Stimulated activated CD4-positive, alpha-beta T cell treated with anti-CD3 and anti-CD28 coated beads, Interleukin-12 subunit alpha, Interleukin-12 subunit beta, amount 100 ng/mL, for 48 hours (primary cell): Measurements from ENCODE around the gene BCORL1.

Experiments
- DNase-seq, 3 donors: peaks; one replicate each; pipeline ENCODE4 v3.0.0-alpha.2; 2020; ENCODE audit warnings: low read depth in 2 of 3, low spot score in 1 of 3

Gene BCORL1

GRCh38 chrX:130013661-130014060 lies 31.2 kb downstream of the BCORL1 start:
- DNase-seq: no peak

DNA sequence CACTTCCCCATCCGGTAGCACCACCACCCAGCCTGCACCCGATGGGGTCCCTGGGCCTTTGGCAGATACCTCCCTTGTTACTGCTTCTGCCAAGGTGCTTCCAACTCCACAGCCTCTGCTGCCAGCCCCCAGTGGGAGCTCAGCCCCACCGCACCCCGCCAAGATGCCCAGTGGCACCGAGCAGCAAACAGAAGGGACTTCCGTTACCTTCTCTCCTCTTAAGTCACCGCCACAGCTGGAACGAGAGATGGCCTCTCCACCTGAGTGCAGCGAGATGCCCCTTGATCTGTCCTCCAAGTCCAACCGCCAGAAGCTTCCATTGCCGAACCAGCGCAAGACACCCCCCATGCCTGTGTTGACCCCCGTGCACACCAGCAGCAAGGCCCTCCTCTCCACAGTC lies 31.9 kb downstream of the BCORL1 start:
- DNase-seq: no peak

DNA sequence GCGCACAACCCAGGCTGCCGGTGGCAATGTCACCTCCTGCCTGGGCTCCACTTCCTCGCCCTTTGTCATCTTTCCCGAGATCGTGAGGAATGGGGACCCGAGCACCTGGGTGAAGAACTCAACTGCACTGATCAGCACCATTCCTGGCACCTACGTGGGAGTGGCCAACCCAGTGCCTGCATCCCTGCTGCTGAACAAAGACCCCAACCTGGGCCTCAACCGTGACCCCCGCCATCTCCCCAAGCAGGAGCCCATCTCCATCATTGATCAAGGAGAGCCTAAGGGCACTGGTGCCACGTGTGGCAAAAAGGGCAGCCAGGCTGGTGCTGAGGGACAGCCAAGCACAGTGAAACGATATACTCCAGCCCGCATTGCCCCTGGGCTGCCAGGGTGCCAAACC lies 32.3 kb downstream of the BCORL1 start:
- no peak for DNase-seq

DNA sequence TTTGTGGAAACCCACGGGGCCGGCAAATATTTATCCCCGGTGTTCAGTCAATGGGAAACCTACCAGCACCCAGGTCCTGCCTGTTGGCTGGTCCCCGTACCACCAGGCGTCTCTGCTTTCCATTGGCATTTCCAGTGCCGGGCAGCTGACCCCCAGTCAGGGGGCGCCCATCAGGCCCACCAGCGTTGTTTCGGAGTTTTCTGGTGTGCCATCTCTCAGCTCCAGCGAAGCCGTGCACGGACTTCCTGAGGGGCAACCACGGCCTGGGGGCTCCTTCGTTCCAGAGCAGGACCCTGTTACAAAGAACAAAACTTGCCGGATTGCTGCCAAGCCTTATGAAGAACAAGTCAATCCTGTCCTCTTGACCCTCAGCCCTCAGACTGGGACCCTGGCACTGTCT lies 32.7 kb downstream of the BCORL1 start:
- DNase-seq: no peak

GRCh38 chrX:130018143-130018542 lies 35.7 kb downstream of the BCORL1 start:
- DNase-seq: no peak

GRCh38 chrX:130020661-130021324 lies 38.4 kb downstream of the BCORL1 start:
- DNase-seq: no peak

DNA sequence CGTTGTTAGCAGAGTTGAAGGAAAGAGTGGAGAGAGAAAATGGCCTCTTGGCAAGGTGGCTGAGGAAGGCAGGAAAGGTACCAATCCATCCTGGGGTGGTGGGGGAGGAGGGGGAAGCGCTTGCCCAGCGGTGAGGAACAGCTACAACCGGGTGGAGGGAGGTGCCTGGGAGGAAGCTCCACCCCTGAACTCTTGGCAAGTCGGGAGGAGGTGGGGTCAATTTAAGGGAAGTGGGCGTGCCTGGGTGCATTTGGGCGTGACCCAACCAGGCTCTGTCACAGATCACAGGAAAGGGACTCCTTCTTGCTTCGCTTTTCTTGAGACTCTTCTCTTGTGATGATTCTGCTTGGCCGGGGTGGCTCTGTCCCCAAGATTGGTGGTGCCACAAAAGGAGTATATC lies 41.7 kb downstream of the BCORL1 start:
- DNase-seq: peak; percentile 47 to 66 (median 58)

DNA sequence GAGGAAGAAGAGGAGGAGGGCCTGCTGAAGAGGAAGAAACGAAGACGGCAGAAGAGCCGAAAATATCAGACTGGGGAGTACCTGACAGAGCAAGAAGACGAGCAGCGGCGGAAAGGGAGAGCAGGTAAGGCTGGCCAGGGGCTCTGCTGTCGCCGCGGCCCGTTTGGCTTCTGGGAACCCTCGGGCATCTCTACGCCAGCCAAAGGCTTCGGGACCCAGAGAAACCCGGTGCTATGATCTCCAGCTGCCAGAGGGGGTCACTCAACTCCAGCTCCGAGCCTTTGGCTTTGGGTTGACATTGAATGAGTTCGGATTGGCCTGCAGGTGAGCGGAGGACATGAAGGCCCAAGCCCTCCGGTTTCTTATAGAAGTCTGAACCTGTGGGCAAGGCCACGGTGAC lies 42.8 kb downstream of the BCORL1 start:
- DNase-seq: no peak

GRCh38 chrX:130027569-130027968 lies 45.1 kb downstream of the BCORL1 start:
- no peak for DNase-seq

- DNase-seq: peak; percentile 8 to 29 (median 21)
These were observed 45.8 kb downstream of the BCORL1 start for GRCh38 chrX:130028196-130028595.

DNA sequence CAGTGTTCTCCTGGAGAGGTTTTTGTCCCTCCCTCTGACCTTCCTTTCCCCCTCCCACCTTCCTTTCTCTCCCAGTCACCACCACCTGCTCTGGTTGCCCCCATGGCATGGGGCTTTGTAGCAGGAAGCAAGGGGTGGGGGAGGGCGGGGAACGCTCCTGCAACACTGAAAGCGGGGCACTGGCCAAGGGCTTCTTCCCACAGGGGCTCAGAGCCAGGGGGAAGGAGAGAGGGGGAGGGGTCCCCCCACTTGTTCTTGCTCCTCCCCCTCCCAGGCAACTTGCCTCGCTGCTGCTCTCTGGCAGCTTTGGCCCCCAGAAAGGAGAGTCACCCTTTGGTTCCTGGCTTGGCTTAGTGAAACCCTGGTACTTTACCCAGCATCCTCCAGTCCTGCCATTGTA lies 48.4 kb downstream of the BCORL1 start:
- no peak for DNase-seq

- no peak for DNase-seq
These were observed 50.1 kb downstream of the BCORL1 start for GRCh38 chrX:130032552-130032951.

- no peak for DNase-seq
These were observed 51.7 kb downstream of the BCORL1 start for GRCh38 chrX:130034178-130034577.

DNA sequence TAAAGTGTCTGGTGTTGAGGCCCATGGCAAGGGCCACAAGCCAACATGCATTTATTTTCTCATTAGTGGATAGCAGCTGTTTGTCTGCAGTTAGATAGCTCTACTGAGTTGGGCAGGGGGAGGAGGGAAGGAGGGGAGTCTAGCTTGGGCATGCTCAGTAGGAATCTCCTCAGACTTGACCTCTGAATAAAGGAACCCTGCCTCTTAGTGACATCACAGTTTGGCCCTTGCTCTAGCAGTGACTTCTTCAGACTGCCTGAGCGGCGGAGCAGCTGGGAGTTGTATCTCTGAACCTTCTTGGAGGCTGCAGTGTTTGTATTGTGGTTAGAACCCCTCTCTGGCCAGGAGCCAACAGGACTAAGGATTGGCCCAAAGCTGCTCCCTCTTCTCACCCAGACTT lies 57.4 kb downstream of the BCORL1 start:
- DNase-seq: no peak

DNA sequence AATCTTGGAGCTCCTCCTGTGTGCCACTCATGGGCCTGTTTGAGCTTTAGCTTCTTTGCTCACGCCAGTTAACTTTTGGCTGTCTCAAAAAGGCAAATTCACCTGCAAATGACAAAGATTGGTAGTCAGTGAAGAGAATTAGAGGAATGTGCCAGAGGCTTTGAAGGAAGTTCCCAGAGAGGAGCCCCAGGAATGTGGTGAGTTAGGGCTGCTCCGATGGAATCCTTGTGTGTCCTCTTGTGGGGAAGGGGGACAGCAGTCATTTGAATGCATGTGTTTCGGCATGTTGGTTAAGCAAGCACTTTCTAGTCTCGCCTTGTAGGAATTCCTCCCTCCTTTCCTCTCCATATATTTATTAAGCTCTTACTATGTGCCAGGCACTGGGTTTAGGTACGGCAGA lies 65.0 kb downstream of the BCORL1 start:
- DNase-seq: no peak

- no peak for DNase-seq
These were observed 66.3 kb downstream of the BCORL1 start for GRCh38 chrX:130048686-130049222.

DNA sequence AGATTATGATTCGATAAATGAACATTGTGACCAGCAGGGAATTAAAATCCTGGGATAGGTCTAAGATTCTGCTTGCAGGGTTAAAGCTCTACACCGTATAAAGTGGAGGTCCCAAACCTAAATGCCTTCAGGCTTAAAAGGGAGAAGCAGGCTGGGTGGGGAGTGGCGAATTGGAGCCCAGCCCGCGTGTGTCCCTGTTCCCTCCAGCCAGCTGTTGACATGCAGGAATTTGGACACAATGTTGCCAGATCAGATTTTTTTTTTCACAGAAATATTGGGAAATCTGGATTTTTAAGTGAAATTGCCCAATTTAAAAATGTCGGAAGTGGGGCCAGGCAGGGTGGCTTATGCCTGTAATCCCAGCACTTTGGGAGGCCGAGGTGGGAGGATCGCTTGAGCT lies 67.4 kb downstream of the BCORL1 start:
- no peak for DNase-seq

GRCh38 chrX:130051176-130051845 lies 68.9 kb downstream of the BCORL1 start:
- DNase-seq: no peak

DNA sequence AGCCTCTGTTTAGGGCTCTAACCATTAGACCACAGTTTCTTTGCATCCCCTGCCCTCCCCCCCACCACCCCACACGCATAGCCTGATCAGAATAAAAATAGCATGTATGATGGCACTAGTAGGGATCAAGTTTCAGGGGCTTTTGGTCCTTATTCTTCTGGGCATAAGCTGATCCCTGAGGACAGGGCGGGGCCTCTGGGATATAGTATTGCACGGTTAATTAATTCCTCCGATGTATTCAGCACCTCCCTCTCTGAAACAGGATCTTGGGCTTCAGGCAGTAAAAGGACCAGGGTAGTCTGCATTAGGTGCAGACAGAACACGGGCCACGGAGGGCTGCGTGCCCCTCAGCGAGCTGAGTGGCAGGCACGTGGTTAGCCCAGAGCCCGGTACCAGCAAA lies 70.8 kb downstream of the BCORL1 start:
- DNase-seq: no peak

GRCh38 chrX:130055103-130055502 lies 72.7 kb downstream of the BCORL1 start:
- no peak for DNase-seq

DNA sequence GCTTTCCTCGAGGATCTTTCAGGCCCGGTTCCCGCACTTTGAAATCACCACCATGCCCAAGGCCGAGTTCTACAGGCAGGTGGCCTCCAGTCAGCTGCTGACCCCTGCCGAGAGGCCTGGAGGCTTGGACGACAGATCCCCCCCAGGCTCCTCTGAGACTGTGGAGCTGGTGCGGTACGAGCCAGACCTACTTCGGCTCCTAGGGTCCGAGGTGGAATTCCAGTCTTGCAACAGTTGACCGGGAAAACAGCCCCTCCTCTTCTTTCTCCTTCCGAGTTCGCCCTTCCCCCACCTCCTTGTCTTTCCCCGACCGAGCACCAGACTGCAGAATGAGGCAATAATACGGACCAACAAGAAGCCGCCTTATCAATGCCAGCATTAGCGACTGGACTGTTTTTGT lies 73.5 kb downstream of the BCORL1 start:
- no peak for DNase-seq

DNA sequence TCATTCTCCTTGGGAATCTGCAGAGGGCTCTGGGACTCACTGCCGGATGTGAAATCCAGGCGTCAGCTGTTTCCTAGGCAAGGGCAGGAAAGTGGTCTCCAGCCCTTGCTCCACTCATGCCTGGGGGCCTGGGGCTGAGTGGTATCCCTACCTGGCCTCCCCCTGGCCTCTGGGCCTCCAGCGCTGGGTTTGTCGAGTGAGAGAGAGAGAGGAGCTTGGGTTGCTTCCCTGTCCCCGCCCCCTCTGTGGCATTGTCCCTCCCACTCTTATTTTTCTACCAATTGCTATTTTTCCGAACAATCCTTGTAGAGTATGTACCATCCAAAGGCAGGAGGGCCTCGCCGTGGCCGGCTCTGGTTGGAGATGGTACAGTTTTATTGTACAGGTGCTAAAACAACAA lies 74.8 kb downstream of the BCORL1 start:
- no peak for DNase-seq

GRCh38 chrX:130058652-130059051 lies 76.2 kb downstream of the BCORL1 start:
- no peak for DNase-seq
